HT-29 (cell line): ENCODE data around the gene FOXQ1. TPM values are rescaled to one million over a fixed set of nuclear protein-coding genes. Genes with fewer than 3 reads are reported as not detected.
"Not testable (repeated sequence)": the region's sequence is repeated elsewhere in the genome, so short reads cannot be mapped to it uniquely, and the experiment has no call there.

ENCODE experiments used
- DNase-seq: peaks from one replicate; pipeline ENCODE4 v3.0.0-alpha.2; 2015; ENCODE audit warnings: low spot score
- total RNA-seq: library from RNA; depleted of rRNA; stranded (reverse); fragments of >200 nt; shearing (Covaris generic); gene quantifications from 2 replicates; pipeline ENCODE4 v1.2.3, GENCODE V29; 2014

Gene FOXQ1
- total RNA-seq, 1 experiment from 2014 or later: 108 TPM

DNA sequence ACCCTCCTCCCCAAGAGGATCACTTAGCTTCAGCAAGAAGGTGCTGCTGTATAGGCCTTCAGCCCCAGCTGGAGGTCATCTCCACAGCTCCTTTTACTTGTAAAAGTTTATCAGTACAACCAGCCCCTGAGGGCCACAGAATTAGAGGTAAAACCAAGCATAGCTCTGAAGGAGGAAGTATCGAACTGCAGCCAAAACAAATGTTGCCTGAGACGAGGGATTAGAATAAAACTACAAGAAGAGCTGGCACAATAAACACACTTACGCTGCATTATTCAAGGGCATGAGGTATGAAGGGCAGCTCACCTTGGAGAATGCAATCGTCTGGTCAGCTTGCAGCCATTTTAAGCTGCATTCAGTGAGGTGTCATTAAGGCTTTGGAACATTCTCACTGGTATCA, 21.1 kb upstream of the FOXQ1 start:
- no peak for DNase-seq

- DNase-seq: no peak
These were observed 20.5 kb upstream of the FOXQ1 start for GRCh38 chr6:1291381-1291780.

DNA sequence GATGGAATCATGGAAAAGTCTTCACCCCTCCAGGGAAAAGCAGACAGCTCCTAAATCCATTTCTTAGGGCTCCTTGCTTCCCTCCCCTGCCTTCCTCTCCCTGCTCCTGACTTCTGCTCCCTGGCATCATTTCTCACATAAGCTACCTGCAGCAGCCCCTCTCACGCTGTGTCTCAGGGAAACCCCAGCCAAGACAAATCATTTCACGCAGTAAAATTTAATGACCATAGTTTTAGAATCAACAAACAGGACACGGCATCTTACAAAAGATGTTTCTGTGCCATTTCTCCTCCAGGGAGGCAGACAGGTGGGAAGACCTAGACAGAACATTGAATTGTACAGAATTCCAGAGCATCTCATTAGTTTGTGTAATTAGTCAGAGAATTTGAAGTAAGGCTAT, 16.5 kb upstream of the FOXQ1 start:
- DNase-seq: no peak

DNA sequence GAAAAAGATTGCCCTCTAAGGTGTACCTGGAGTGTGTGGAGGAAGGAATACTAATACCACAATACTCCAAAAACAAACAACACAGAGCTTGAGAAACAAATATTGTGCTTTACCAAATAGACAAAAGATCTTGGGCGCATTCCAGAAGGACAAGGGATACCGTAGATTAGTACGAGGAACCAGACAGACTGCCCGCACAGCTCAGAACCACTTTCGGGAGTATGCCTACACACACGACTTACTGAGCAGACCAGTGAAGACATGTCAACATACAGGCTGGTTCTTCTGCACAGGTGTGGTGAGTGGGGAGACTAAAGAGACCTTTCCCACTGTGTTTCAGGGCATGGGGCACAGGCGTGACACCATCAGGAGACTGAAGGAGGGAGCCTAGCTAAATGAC, 15.8 kb upstream of the FOXQ1 start:
- DNase-seq: peak; percentile 26

GRCh38 chr6:1296542-1296941, 15.4 kb upstream of the FOXQ1 start:
- peak; percentile 36 for DNase-seq

GRCh38 chr6:1297746-1298145, 14.2 kb upstream of the FOXQ1 start:
- DNase-seq: peak; percentile 41

DNA sequence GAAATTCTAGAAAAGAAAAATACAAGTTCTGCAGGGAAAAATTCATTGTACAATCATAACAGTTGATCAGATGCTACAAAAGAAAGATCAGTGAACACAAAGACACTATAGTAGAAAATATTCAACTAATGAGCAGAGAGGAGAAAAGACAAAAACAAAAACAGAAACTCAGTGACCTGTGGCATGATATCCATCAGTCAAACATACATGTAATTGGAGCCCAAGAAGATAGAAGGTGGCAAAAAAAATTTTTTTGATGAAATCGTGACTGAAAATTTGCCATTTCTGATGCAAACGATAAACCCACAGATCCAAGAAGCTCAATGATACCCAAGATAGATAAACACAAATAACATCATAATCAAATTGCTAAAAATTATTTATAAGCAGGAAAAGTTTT, 13.1 kb upstream of the FOXQ1 start:
- DNase-seq: no peak

DNA sequence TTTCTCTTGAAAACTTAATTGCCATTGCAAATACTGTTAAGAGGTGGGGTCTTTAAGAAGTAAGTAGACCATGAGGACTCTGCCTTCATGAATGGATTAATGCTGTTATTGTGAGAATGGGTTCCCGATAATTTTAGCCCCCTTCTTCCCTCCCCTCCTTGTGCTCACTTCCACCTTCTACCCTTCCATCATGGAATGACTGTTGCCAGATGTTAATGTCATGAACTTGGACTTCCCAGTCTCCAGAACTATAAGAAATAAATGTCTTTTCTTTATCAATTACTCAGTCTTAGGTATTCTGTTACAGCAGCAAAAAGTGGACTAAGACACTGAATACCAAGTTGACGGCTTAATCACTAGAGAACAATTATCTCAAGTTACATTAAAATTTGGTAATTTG, 5.8 kb upstream of the FOXQ1 start:
- DNase-seq: no peak

GRCh38 chr6:1309366-1309765, 2.5 kb upstream of the FOXQ1 start:
- DNase-seq: no peak

- DNase-seq: peak; percentile 75
These were observed 1.1 kb upstream of the FOXQ1 start for GRCh38 chr6:1310628-1311399.

- DNase-seq: no peak
These were observed 240 bp downstream of the FOXQ1 start for GRCh38 chr6:1312203-1312472.

DNA sequence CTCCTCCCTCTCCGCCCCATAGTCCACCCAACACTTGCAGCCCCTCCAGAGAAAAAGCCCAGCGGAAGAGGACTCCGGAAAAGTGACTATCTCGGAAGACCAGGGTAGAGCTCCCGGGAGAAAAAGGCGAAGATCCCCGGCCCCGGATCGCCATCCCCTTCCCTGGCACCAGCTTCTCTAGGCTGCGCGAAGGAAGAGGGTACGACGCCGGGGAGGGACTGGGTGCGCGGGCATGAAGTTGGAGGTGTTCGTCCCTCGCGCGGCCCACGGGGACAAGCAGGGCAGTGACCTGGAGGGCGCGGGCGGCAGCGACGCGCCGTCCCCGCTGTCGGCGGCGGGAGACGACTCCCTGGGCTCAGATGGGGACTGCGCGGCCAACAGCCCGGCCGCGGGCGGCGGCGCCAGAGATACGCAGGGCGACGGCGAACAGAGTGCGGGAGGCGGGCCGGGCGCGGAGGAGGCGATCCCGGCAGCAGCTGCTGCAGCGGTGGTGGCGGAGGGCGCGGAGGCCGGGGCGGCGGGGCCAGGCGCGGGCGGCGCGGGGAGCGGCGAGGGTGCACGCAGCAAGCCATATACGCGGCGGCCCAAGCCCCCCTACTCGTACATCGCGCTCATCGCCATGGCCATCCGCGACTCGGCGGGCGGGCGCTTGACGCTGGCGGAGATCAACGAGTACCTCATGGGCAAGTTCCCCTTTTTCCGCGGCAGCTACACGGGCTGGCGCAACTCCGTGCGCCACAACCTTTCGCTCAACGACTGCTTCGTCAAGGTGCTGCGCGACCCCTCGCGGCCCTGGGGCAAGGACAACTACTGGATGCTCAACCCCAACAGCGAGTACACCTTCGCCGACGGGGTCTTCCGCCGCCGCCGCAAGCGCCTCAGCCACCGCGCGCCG, 822 bp downstream of the FOXQ1 start:
- DNase-seq: peak; percentile 61

GRCh38 chr6:1313384-1313766, 1.5 kb downstream of the FOXQ1 start:
- no peak for DNase-seq

DNA sequence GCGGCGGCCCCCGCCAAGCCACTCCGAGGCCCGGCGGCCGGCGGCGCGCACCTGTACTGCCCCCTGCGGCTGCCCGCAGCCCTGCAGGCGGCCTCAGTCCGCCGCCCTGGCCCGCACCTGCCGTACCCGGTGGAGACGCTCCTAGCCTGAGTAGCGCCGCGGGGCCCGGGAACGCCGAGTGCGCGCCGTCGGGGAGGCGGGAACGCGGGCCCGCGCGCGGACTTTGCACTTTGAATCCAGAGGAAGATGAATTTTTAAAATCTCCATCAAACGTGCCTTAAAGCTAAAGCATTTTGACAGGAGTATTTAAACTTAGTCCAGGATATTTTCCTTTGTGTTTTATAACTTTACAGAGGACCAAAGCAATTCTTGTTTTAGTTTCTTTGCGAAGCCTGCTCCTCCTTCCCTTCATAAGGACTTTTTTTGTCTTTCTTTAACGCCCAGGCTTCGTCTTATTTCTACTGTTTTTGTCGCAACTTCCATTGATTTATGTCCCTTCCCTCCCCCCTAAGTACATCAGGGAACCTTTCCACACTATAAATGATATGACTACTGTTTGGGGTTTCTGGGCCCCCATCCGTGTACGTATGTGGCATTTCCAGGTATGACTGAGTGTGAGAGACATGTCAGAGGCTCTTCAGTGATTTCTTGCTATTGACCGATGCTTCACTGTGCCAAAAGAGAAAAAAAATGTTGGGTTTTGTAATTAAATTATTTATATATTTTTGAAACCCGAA, 2.0 kb downstream of the FOXQ1 start:
- DNase-seq: peak; percentile 74

DNA sequence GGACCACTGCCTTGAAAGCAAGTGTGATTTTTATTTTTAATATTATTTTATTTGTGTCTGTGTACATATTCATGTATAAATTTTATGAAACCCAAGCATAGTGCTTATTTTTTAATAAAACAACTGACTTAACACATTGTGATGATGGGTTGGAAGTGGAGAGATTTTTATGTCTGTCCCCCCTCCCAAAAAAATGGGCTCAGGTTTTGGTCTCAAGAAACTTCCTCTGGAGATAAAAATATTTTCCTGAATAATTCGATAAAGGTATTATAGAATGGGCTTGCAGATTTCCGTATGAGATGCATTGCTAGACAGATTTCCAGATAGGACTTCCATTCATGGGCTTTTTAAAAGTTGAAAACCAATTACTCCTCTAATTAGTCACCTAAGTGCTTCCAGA, 2.7 kb downstream of the FOXQ1 start:
- DNase-seq: no peak

DNA sequence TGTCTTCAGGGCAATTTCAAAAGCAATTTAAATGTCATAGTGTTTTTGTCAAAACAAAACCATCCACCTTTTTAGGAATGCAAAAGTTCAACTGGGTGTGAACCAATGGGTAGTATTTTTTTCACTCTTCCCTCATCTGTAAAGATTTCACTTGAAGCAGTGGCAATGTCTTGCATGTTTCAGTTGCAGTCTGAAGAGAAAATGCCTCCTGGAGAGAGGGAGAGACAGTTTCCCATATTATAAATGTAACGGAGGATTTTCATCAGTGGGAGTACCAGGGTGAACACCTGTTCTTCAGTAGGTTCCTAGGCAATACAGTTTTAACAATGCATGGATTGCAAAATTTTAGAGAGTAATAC, 3.3 kb downstream of the FOXQ1 start:
- DNase-seq: peak; percentile 47

GRCh38 chr6:1315560-1316386, 3.9 kb downstream of the FOXQ1 start:
- DNase-seq: peak; percentile 73

- peak; percentile 81 for DNase-seq
These were observed 4.6 kb downstream of the FOXQ1 start for GRCh38 chr6:1316489-1316971.

DNA sequence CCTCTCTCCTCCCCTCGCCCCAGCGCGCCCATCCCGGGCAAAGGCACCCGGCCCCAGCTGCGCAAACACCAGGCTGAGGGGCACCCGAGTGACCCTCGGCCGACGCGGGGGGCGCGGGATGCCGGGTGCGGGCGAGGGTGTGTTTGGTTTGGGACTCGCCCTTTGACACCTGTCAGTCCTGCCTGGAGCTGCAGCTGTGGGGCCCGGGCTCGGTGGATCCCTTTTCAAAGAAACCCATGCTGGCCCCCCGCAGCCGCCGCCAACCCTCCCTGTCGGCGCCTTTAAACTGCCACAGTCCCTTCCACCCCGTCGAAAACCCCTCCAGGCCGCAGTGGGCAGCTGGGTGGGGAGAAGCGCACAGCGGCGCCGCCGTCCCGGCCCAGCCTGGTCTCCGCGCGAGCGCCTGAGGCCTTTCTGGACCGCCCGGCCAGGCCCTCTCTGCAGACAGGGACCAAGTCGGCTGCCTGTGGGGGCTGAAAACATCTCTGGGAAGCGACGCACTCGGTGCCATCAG, 5.5 kb downstream of the FOXQ1 start:
- DNase-seq: no peak

DNA sequence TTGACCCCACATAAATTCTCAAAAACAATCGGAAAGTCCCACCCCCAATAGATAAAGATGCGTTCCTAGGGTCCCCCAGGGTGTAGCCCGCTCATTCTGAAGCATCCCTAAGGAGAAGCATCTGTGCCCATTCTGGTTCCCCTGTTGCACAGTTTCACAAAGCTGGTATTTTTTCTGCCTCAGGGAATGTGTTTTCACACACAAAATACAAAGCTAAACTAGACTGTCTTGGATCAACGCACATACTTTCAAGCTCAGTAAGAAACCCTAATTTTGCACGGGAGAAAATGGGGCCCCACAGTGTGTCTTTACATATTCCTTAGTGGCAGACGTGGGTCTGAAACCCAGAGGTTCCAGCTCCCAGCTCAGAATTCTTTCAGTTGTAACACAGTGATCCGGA, 6.1 kb downstream of the FOXQ1 start:
- no peak for DNase-seq

DNA sequence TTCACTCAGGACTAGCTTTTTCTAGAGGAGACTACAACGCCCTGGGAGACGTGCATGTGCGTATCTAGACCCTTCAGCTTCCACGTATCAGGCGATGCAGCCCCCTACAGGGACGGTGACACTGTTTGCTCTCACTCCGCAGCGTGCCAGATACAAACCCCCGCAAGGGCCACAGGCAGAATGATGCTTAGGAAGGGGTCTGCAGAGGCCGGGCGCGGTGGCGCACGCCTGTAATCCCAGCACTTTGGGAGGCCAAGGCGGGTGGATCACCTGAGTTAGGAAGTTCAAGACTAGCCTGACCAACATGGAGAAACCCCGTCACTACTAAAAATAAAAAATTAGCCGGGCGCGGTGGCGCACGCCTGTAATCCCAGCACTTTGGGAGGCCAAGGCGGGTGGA, 6.7 kb downstream of the FOXQ1 start:
- not testable (repeated sequence) for DNase-seq
